Measurements from ENCODE around the gene SAPCD2.

The SAPCD2 gene

GRCh38 chr9:137082222-137082924 is 12.0 kb upstream of the SAPCD2 start:
- no peak for DNase-seq

- DNase-seq: no peak
These were observed 10.1 kb upstream of the SAPCD2 start for GRCh38 chr9:137080260-137081122.

- DNase-seq: peak; percentile 32
These were observed 9.0 kb upstream of the SAPCD2 start for GRCh38 chr9:137079401-137079787.

- DNase-seq: peak; percentile 49
These were observed 8.5 kb upstream of the SAPCD2 start for GRCh38 chr9:137078701-137079400.

GRCh38 chr9:137077758-137078693 is 7.7 kb upstream of the SAPCD2 start:
- DNase-seq: peak; percentile 49

- no peak for DNase-seq
These were observed 6.8 kb upstream of the SAPCD2 start, which contains the start of gene UAP1L1 for GRCh38 chr9:137077010-137077747. Gene UAP1L1 (plus strand): TSS chr9:137077517. CDS start chr9:137077533, 16 bp downstream.

- DNase-seq: no peak
These were observed 6.3 kb upstream of the SAPCD2 start for GRCh38 chr9:137076636-137077009.

GRCh38 chr9:137075275-137075775 is 5.0 kb upstream of the SAPCD2 start:
- no peak for DNase-seq

GRCh38 chr9:137074657-137075274 is 4.4 kb upstream of the SAPCD2 start:
- no peak for DNase-seq

GRCh38 chr9:137073992-137074399 is 3.6 kb upstream of the SAPCD2 start:
- no peak for DNase-seq

GRCh38 chr9:137071282-137071681 is 925 bp upstream of the SAPCD2 start:
- DNase-seq: no peak

GRCh38 chr9:137070906-137071275 is 534 bp upstream of the SAPCD2 start:
- DNase-seq: no peak

GRCh38 chr9:137069508-137070091 is 757 bp downstream of the SAPCD2 start:
- peak; percentile 53 for DNase-seq

- no peak for DNase-seq
These were observed 1.5 kb downstream of the SAPCD2 start for GRCh38 chr9:137068539-137069507.

- no peak for DNase-seq
These were observed 2.4 kb downstream of the SAPCD2 start for GRCh38 chr9:137067860-137068538.

- no peak for DNase-seq
These were observed 4.1 kb downstream of the SAPCD2 start for GRCh38 chr9:137066096-137066861.

GRCh38 chr9:137065336-137065967 is 4.9 kb downstream of the SAPCD2 start:
- DNase-seq: no peak

Measured in right kidney (tissue), 1 donor.